ENCODE data around the gene CDCA3.

CDCA3 gene

GRCh38 chr12:6834254-6834653 lies 16.8 kb downstream of the CDCA3 start:
- no peaks in the 10 kb centered on the region for H3K9me3 ChIP-seq (ENCODE audit: control insufficient read depth, low read length)
- no peaks in the 10 kb centered on the region for H3K36me3 ChIP-seq (ENCODE audit: control insufficient read depth, insufficient read depth, low read length)
- DNase-seq, result no peak
- H3K4me1 ChIP-seq (ENCODE audit: control insufficient read depth, insufficient read depth, low read length, poor library complexity, severe bottlenecking), result peaks cover 4% of the 10 kb centered on the region
- H3K27me3 ChIP-seq (replicated peaks; ENCODE audit: control insufficient read depth, insufficient read depth, low read length, poor library complexity, severe bottlenecking), result no peaks in the 10 kb centered on the region
- no peak overlapping the region for H3K27ac ChIP-seq (ENCODE audit: insufficient read depth, low read length, poor library complexity, severe bottlenecking)
- H3K4me3 ChIP-seq (ENCODE audit: insufficient read depth, low read depth, low read length, poor library complexity, severe bottlenecking), result no peak overlapping the region

DNA sequence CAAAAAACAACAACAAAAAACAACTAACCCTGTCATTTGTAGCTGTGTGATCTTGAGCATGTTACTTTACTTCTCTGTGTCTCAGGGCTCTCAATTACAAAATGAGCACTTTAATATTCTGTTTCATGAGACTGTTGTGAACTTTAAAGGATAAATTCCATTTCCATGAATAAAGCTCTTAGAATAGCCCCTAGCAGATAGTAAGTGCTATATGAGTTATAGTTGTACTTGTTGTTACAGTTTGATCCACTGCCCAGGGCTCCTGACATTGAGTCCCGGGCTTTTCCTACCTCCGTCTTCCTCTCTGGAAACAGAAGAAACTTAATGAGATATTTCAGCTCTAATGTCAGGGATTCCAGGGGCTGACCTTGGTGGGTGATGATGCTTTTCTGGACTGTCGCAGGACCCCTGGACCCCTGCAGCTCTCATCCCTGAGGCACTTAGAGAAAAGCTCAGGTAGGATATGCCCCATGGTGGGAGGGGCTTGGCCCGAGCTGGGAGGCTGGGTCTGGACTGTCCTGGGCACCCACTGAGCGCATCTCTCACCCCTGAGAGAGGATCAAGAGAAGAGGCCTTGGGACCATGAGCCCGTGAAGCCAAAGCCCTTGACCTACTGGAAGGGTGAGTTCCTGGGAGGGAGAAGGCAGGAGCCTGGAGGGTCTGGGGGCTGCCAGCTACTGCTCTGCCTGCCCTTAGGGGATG lies 17.7 kb downstream of the CDCA3 start:
- DNase-seq, result no peak
- no peak overlapping the region for H3K4me3 ChIP-seq (ENCODE audit: insufficient read depth, low read depth, low read length, poor library complexity, severe bottlenecking)
- H3K36me3 ChIP-seq (ENCODE audit: control insufficient read depth, insufficient read depth, low read length), result no peaks in the 10 kb centered on the region
- H3K27me3 ChIP-seq (replicated peaks; ENCODE audit: control insufficient read depth, insufficient read depth, low read length, poor library complexity, severe bottlenecking), result no peaks in the 10 kb centered on the region
- H3K4me1 ChIP-seq (ENCODE audit: control insufficient read depth, insufficient read depth, low read length, poor library complexity, severe bottlenecking), result peaks cover 8% of the 10 kb centered on the region
- H3K27ac ChIP-seq (ENCODE audit: insufficient read depth, low read length, poor library complexity, severe bottlenecking), result no peak overlapping the region
- H3K9me3 ChIP-seq (ENCODE audit: control insufficient read depth, low read length), result no peaks in the 10 kb centered on the region

- H3K4me3 ChIP-seq (ENCODE audit: insufficient read depth, low read depth, low read length, poor library complexity, severe bottlenecking), result no peak overlapping the region
- peaks cover 8% of the 10 kb centered on the region for H3K4me1 ChIP-seq (ENCODE audit: control insufficient read depth, insufficient read depth, low read length, poor library complexity, severe bottlenecking)
- H3K27me3 ChIP-seq (replicated peaks; ENCODE audit: control insufficient read depth, insufficient read depth, low read length, poor library complexity, severe bottlenecking), result peaks cover 5% of the 10 kb centered on the region
- no peaks in the 10 kb centered on the region for H3K9me3 ChIP-seq (ENCODE audit: control insufficient read depth, low read length)
- no peak for DNase-seq
- no peaks in the 10 kb centered on the region for H3K36me3 ChIP-seq (ENCODE audit: control insufficient read depth, insufficient read depth, low read length)
- H3K27ac ChIP-seq (ENCODE audit: insufficient read depth, low read length, poor library complexity, severe bottlenecking), result no peak overlapping the region
Measured at GRCh38 chr12:6832125-6832524, 19.0 kb downstream of the CDCA3 start.

- Histone ChIP-seq H3K9me3 (ENCODE audit: control insufficient read depth, low read length) (no peaks in the 10 kb centered on the region), H3K27ac (ENCODE audit: insufficient read depth, low read length, poor library complexity, severe bottlenecking) (no peak overlapping the region), H3K4me1 (ENCODE audit: control insufficient read depth, insufficient read depth, low read length, poor library complexity, severe bottlenecking) (peaks cover 8% of the 10 kb centered on the region), H3K27me3 (replicated peaks; ENCODE audit: control insufficient read depth, insufficient read depth, low read length, poor library complexity, severe bottlenecking) (peaks cover 7% of the 10 kb centered on the region), H3K36me3 (ENCODE audit: control insufficient read depth, insufficient read depth, low read length) (no peaks in the 10 kb centered on the region), H3K4me3 (ENCODE audit: insufficient read depth, low read depth, low read length, poor library complexity, severe bottlenecking) (no peak overlapping the region)
- DNase-seq, result no peak
Measured at GRCh38 chr12:6831450-6831995, 19.6 kb downstream of the CDCA3 start.

- H3K36me3 ChIP-seq (ENCODE audit: control insufficient read depth, insufficient read depth, low read length), result no peaks in the 10 kb centered on the region
- no peak overlapping the region for H3K27ac ChIP-seq (ENCODE audit: insufficient read depth, low read length, poor library complexity, severe bottlenecking)
- peaks cover 8% of the 10 kb centered on the region for H3K4me1 ChIP-seq (ENCODE audit: control insufficient read depth, insufficient read depth, low read length, poor library complexity, severe bottlenecking)
- H3K4me3 ChIP-seq (ENCODE audit: insufficient read depth, low read depth, low read length, poor library complexity, severe bottlenecking), result no peak overlapping the region
- H3K9me3 ChIP-seq (ENCODE audit: control insufficient read depth, low read length), result no peaks in the 10 kb centered on the region
- H3K27me3 ChIP-seq (replicated peaks; ENCODE audit: control insufficient read depth, insufficient read depth, low read length, poor library complexity, severe bottlenecking), result peaks cover 7% of the 10 kb centered on the region
- DNase-seq, result no peak
Measured at GRCh38 chr12:6830999-6831398, 20.1 kb downstream of the CDCA3 start.

GRCh38 chr12:6830286-6830890 lies 20.7 kb downstream of the CDCA3 start:
- H3K27me3 ChIP-seq (replicated peaks; ENCODE audit: control insufficient read depth, insufficient read depth, low read length, poor library complexity, severe bottlenecking), result peaks cover 7% of the 10 kb centered on the region
- H3K4me1 ChIP-seq (ENCODE audit: control insufficient read depth, insufficient read depth, low read length, poor library complexity, severe bottlenecking), result peaks cover 8% of the 10 kb centered on the region
- H3K27ac ChIP-seq (ENCODE audit: insufficient read depth, low read length, poor library complexity, severe bottlenecking), result no peak overlapping the region
- no peaks in the 10 kb centered on the region for H3K9me3 ChIP-seq (ENCODE audit: control insufficient read depth, low read length)
- DNase-seq, result no peak
- no peak overlapping the region for H3K4me3 ChIP-seq (ENCODE audit: insufficient read depth, low read depth, low read length, poor library complexity, severe bottlenecking)
- no peaks in the 10 kb centered on the region for H3K36me3 ChIP-seq (ENCODE audit: control insufficient read depth, insufficient read depth, low read length)

DNA sequence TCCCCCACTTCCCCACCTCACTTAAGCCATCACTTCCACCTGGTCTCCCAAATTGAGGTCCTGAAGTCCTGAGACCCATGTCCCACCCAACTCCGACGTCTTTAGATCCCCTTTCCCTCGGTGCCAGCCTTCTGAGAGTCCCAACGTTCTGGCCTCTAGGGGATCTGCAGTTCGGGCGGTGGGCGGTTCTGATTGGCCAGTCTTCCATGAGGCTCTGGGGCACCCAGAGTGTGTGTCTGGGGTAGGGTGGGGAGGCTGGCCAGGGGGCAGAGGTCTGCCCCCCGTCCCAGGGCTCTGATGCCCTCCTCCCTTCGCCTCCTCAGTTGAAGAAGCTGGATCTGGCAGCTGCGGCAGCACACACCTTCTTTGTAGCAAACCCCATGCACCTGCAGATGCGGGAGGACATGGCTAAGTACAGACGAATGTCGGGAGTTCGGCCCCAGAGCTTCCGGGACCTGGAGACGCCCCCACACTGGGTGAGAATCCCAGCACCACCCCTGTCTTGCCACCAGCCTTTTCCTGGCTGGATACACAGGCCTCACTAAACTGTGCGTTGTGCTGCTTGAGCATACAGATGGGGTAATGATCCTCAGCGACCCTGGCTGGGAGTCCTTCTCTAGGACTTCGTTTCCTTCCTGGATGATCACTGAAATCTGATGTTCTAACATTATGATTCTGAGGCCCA lies 21.4 kb downstream of the CDCA3 start:
- Histone ChIP-seq H3K4me1 (ENCODE audit: control insufficient read depth, insufficient read depth, low read length, poor library complexity, severe bottlenecking) (peaks cover 8% of the 10 kb centered on the region), H3K36me3 (ENCODE audit: control insufficient read depth, insufficient read depth, low read length) (no peaks in the 10 kb centered on the region), H3K27me3 (replicated peaks; ENCODE audit: control insufficient read depth, insufficient read depth, low read length, poor library complexity, severe bottlenecking) (peaks cover 7% of the 10 kb centered on the region), H3K4me3 (ENCODE audit: insufficient read depth, low read depth, low read length, poor library complexity, severe bottlenecking) (peak overlapping the region; percentile 67), H3K9me3 (ENCODE audit: control insufficient read depth, low read length) (no peaks in the 10 kb centered on the region), H3K27ac (ENCODE audit: insufficient read depth, low read length, poor library complexity, severe bottlenecking) (no peak overlapping the region)
- no peak for DNase-seq

GRCh38 chr12:6828781-6829535 lies 22.1 kb downstream of the CDCA3 start:
- Histone ChIP-seq H3K27me3 (replicated peaks; ENCODE audit: control insufficient read depth, insufficient read depth, low read length, poor library complexity, severe bottlenecking) (peaks cover 7% of the 10 kb centered on the region), H3K9me3 (ENCODE audit: control insufficient read depth, low read length) (no peaks in the 10 kb centered on the region), H3K36me3 (ENCODE audit: control insufficient read depth, insufficient read depth, low read length) (no peaks in the 10 kb centered on the region), H3K4me1 (ENCODE audit: control insufficient read depth, insufficient read depth, low read length, poor library complexity, severe bottlenecking) (peaks cover 8% of the 10 kb centered on the region), H3K27ac (ENCODE audit: insufficient read depth, low read length, poor library complexity, severe bottlenecking) (peak overlapping the region; percentile 4), H3K4me3 (ENCODE audit: insufficient read depth, low read depth, low read length, poor library complexity, severe bottlenecking) (peak overlapping the region; percentile 67)
- no peak for DNase-seq

- H3K4me1 ChIP-seq (ENCODE audit: control insufficient read depth, insufficient read depth, low read length, poor library complexity, severe bottlenecking), result peaks cover 8% of the 10 kb centered on the region
- H3K36me3 ChIP-seq (ENCODE audit: control insufficient read depth, insufficient read depth, low read length), result no peaks in the 10 kb centered on the region
- H3K4me3 ChIP-seq (ENCODE audit: insufficient read depth, low read depth, low read length, poor library complexity, severe bottlenecking), result peak within 1 kb of the TSS; percentile 67
- H3K27ac ChIP-seq (ENCODE audit: insufficient read depth, low read length, poor library complexity, severe bottlenecking), result peak within 1 kb of the TSS; percentile 4
- H3K9me3 ChIP-seq (ENCODE audit: control insufficient read depth, low read length), result no peaks in the 10 kb centered on the region
- DNase-seq, result no peak
- peaks cover 7% of the 10 kb centered on the region for H3K27me3 ChIP-seq (replicated peaks; ENCODE audit: control insufficient read depth, insufficient read depth, low read length, poor library complexity, severe bottlenecking)
Measured at GRCh38 chr12:6827982-6828780, 22.9 kb downstream of the CDCA3 start, which contains the start of gene P3H3. Gene P3H3 (plus strand): TSS chr12:6828407. CDS start chr12:6828441, 34 bp downstream.

All from effector memory CD4-positive, alpha-beta T cell (primary cell).